Gastroesophageal sphincter (tissue), 2 donors: ENCODE data around the gene PTPN12.

Experiments
- POLR2A ChIP-seq, 2 donors: fragments of 450-650 bp; IDR thresholded peaks; one replicate each; pipeline ENCODE4 v1.6.1; 2017; ENCODE audit warnings: antibody characterized with exemption in 2 of 2, mild to moderate bottlenecking in 2 of 2, moderate library complexity in 1 of 2
- POLR2AphosphoS5 ChIP-seq: sonication (generic); formaldehyde crosslinking; IDR thresholded peaks from one replicate; pipeline ENCODE4 v1.6.1; 2017; ENCODE audit warnings: antibody characterized with exemption

DNA sequence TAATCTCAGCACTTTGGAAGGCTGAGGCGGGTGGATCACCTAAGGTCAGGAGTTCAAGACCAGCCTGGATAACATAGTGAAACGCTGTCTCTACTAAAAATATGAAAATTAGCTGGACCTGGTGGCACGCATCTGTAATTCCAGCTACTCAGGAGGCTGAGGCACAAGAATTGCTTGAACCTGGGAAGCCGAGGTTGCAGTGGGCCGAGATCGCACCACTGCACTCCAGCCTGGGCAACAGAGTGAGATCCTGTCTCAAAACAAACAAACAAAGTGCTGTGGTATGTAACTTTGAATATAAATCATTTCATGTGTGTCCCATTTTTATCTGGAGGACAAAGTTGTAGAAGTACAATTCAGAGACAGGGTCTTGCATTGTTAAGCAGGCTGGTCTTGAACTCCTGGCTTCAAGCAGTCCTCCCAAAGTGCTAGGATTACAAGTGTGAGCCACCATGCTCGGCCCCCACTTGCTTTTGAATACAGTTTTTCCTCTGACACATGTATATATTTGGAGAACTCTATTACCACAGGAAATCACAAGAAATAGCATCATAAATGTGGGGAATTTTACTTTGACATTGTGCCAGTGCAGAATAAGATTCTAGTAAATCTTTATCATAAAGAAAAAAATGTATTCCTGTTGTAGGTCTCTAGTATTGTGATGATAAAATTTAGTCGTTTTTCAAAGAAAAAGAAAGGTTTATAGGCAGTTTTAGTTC is 32.6 kb downstream of the PTPN12 start:
- TF ChIP-seq POLR2A (IDR thresholded peaks at IDR 0.05), result no peak
- TF ChIP-seq POLR2AphosphoS5, result no peak
